IMR-90 (cell line): ENCODE results near the gene COL5A3. TPM values are rescaled to one million over a fixed set of nuclear protein-coding genes. Genes with fewer than 3 reads are reported as not detected.

Experiments used
- ATAC-seq: fragments of 200-7000 bp; cut with Tn5 transposase; 2 replicates; pipeline ENCODE4 v1.9.1; 2020; ENCODE audit warnings: low read depth, mild to moderate bottlenecking, moderate library complexity
- BruUV-seq: library from RNA; stranded (reverse); fragments of 400-500 nt; replicated peaks from 2 replicates; lab custom pipeline; 2021; lab: Mats Ljungman, UMichigan
- CTCF ChIA-PET: fragments of 300-600 bp; formaldehyde crosslinking; extraction: SDS; loops from one replicate; lab custom pipeline; 2021; ENCODE audit warnings: antibody characterized with exemption; lab: Yijun Ruan, JAX
- POLR2A ChIA-PET: fragments of 300-600 bp; sonication (Branson Sonifier 250); formaldehyde crosslinking; loops from one replicate; lab custom pipeline; 2022; ENCODE audit warnings: antibody characterized with exemption; ENCODE audit not compliant: unreplicated experiment; lab: Charles Lee
- DNase-seq: peaks from one replicate; pipeline ENCODE4 v3.0.0; 2013
- H2AFZ ChIP-seq: replicated peaks from 2 replicates; pipeline ENCODE3; 2013; ENCODE audit warnings: low read length, mild to moderate bottlenecking; ENCODE audit not compliant: poor library complexity
- H2AK5ac ChIP-seq: 2 replicates; pipeline ENCODE4 v1.6.1; 2013; ENCODE audit warnings: low read depth, low read length, inconsistent platforms
- H2AK9ac ChIP-seq: replicated peaks from 2 replicates; pipeline ENCODE3; 2013; ENCODE audit warnings: mild to moderate bottlenecking, low read depth, low read length, moderate library complexity; ENCODE audit not compliant: poor library complexity
- H2BK120ac ChIP-seq: 2 replicates; pipeline ENCODE4 v1.6.1; 2013; ENCODE audit warnings: low read depth, low read length, inconsistent platforms
- H2BK15ac ChIP-seq: 3 replicates; pipeline ENCODE4 v1.6.1; 2013; ENCODE audit warnings: low read depth, low read length, inconsistent platforms
- H2BK20ac ChIP-seq: 2 replicates; pipeline ENCODE4 v1.6.1; 2013; ENCODE audit warnings: low read depth, mild to moderate bottlenecking, inconsistent platforms, low read length, moderate library complexity
- H2BK5ac ChIP-seq: 2 replicates; pipeline ENCODE4 v1.6.1; 2013; ENCODE audit warnings: mild to moderate bottlenecking, low read depth, low read length, inconsistent platforms; ENCODE audit not compliant: poor library complexity, severe bottlenecking
- H3K14ac ChIP-seq: replicated peaks from 2 replicates; pipeline ENCODE4 v1.6.1; 2013; ENCODE audit warnings: low read depth, low read length, inconsistent platforms
- H3K18ac ChIP-seq: 2 replicates; pipeline ENCODE4 v1.6.1; 2013; ENCODE audit warnings: low read depth, low read length, control low read depth
- H3K23ac ChIP-seq: 2 replicates; pipeline ENCODE4 v1.6.1; 2013; ENCODE audit warnings: low read depth, low read length, inconsistent platforms
- H3K27ac ChIP-seq: 2 replicates; pipeline ENCODE4 v1.5.1; 2013; ENCODE audit warnings: mild to moderate bottlenecking, control low read depth, low read length; ENCODE audit not compliant: insufficient read depth
- H3K27me3 ChIP-seq: 2 replicates; pipeline ENCODE4 v1.6.1; 2013; ENCODE audit warnings: low read length; ENCODE audit not compliant: control insufficient read depth, insufficient read depth
- H3K36me3 ChIP-seq: 2 replicates; pipeline ENCODE4 v1.6.1; 2013; ENCODE audit warnings: low read length, mixed read lengths; ENCODE audit not compliant: control insufficient read depth, insufficient read depth
- H3K4ac ChIP-seq: 2 replicates; pipeline ENCODE4 v1.6.1; 2013; ENCODE audit warnings: low read depth, low read length, inconsistent platforms
- H3K4me1 ChIP-seq: 2 replicates; pipeline ENCODE4 v1.6.1; 2013; ENCODE audit warnings: low read length, mixed read lengths; ENCODE audit not compliant: control insufficient read depth, insufficient read depth
- H3K4me2 ChIP-seq: 2 replicates; pipeline ENCODE4 v1.6.1; 2013; ENCODE audit warnings: low read depth, mild to moderate bottlenecking, control low read depth, low read length, moderate library complexity
- H3K4me3 ChIP-seq: 2 replicates; pipeline ENCODE4 v1.5.1; 2013; ENCODE audit warnings: low read depth, mild to moderate bottlenecking, control low read depth, low read length, moderate library complexity; ENCODE audit not compliant: insufficient read depth
- H3K56ac ChIP-seq: 2 replicates; pipeline ENCODE4 v1.6.1; 2013; ENCODE audit warnings: low read length, inconsistent platforms; ENCODE audit not compliant: insufficient read depth; ENCODE audit errors: extremely low read depth
- H3K79me1 ChIP-seq, 2 experiments: 2 replicates each; pipeline ENCODE4 v1.6.1; 2013; ENCODE audit warnings: low read length in 2 of 2, inconsistent platforms in 1 of 2, low read depth in 1 of 2
- H3K9ac ChIP-seq: 2 replicates; pipeline ENCODE4 v1.6.1; 2013; ENCODE audit warnings: low read depth, low read length, control low read depth
- H3K9me1 ChIP-seq: 2 replicates; pipeline ENCODE4 v1.6.1; 2013; ENCODE audit warnings: low read length, inconsistent platforms; ENCODE audit not compliant: insufficient read depth
- H3K9me3 ChIP-seq: 2 replicates; pipeline ENCODE4 v1.6.1; 2013; ENCODE audit warnings: low read length; ENCODE audit not compliant: control insufficient read depth, insufficient read depth
- H4K20me1 ChIP-seq: 2 replicates; pipeline ENCODE4 v1.6.1; 2013; ENCODE audit warnings: low read length, inconsistent platforms; ENCODE audit not compliant: insufficient read depth
- H4K5ac ChIP-seq: 2 replicates; pipeline ENCODE4 v1.6.1; 2013; ENCODE audit warnings: mild to moderate bottlenecking, low read depth, low read length, control low read depth
- H4K8ac ChIP-seq, 2 experiments: 2 replicates each; pipeline ENCODE4 v1.6.1; 2013; ENCODE audit warnings: low read depth in 2 of 2, low read length in 2 of 2, control low read depth in 1 of 2, inconsistent platforms in 1 of 2
- H4K91ac ChIP-seq: 2 replicates; pipeline ENCODE4 v1.6.1; 2013; ENCODE audit warnings: low read depth, low read length, inconsistent platforms; ENCODE audit not compliant: insufficient read depth
- BHLHE40 ChIP-seq: fragments of 150-350 bp; IDR thresholded peaks from 2 replicates; pipeline ENCODE4 v1.6.1; 2016; ENCODE audit warnings: mild to moderate bottlenecking, low read depth, low read length
- CEBPB ChIP-seq: IDR thresholded peaks from 2 replicates; pipeline ENCODE4 v1.6.1; 2012; ENCODE audit warnings: low read depth, low read length, improper control_type of control experiment
- CHD1 ChIP-seq: IDR thresholded peaks from 2 replicates; pipeline ENCODE4 v1.6.1; 2012; ENCODE audit warnings: low read depth, low read length, improper control_type of control experiment
- FOS ChIP-seq: fragments of 150-350 bp; IDR thresholded peaks from 2 replicates; pipeline ENCODE4 v1.6.1; 2016; ENCODE audit warnings: low read depth, low read length
- MAFK ChIP-seq: IDR thresholded peaks from 2 replicates; pipeline ENCODE4 v1.6.1; 2012; ENCODE audit warnings: low read depth, low read length, improper control_type of control experiment
- MAZ ChIP-seq: IDR thresholded peaks from 2 replicates; pipeline ENCODE4 v1.6.1; 2012; ENCODE audit warnings: low read depth, mild to moderate bottlenecking, low read length, improper control_type of control experiment, moderate library complexity, borderline replicate concordance
- POLR2A ChIP-seq: IDR thresholded peaks from 2 replicates; pipeline ENCODE4 v1.6.1; 2012; ENCODE audit warnings: mild to moderate bottlenecking, low read depth, low read length
- RAD21 ChIP-seq: IDR thresholded peaks from 2 replicates; pipeline ENCODE4 v1.6.1; 2012; ENCODE audit warnings: low read length, improper control_type of control experiment
- RCOR1 ChIP-seq: IDR thresholded peaks from 2 replicates; pipeline ENCODE4 v1.6.1; 2012; ENCODE audit warnings: mild to moderate bottlenecking, low read length, improper control_type of control experiment; ENCODE audit not compliant: insufficient replicate concordance
- USF2 ChIP-seq: fragments of 150-350 bp; IDR thresholded peaks from 2 replicates; pipeline ENCODE4 v1.6.1; 2017; ENCODE audit warnings: mild to moderate bottlenecking, antibody characterized with exemption, low read length, low read depth
- WGBS, 2 experiments: methylation state at CpG; one replicate each; pipeline versions ENCODE4 v1.1.5 to v1.1.7; 2013; ENCODE audit warnings: missing lambda C conversion rate in 2 of 2; ENCODE audit not compliant: insufficient read length in 1 of 2; ENCODE audit errors: extremely low coverage in 2 of 2; 5-methylcytosine and 5-hydroxymethylcytosine counted together
- dilution Hi-C: fragments of 300-500 bp; cut with HindIII; formaldehyde crosslinking; loops from one replicate; pipeline ENCODE4 v1.14.3; 2018; ENCODE audit warnings: low sequenced_read_pairs; ENCODE audit not compliant: unreplicated experiment
- in situ Hi-C: fragments of 300-500 bp; cut with MboI; formaldehyde crosslinking; loops from 3 replicates; pipeline ENCODE4 v1.14.3; 2019; ENCODE audit warnings: low sequenced_read_pairs, inconsistent platforms, mixed read lengths
- intact Hi-C: fragments of 100-400 bp; cut with micrococcal nuclease; formaldehyde crosslinking; loops from 2 replicates; pipeline ENCODE4 v1.10.0; 2022
- polyA plus RNA-seq, 3 experiments: library from polyadenylated mRNA; depleted of rRNA; stranded (reverse); fragments of >200 nt; gene quantifications; 2 replicates each; pipeline ENCODE4 v1.2.3, GENCODE V29; 2012; ENCODE audit warnings: low replicate concordance in 1 of 3
- total RNA-seq: library from RNA; depleted of rRNA; stranded (reverse); fragments of >200 nt; gene quantifications from 2 replicates; pipeline ENCODE4 v1.2.3, GENCODE V29; 2012

The COL5A3 gene
- total and polyA plus RNA-seq, 2 of the 4 experiments (the other 2 are of a cell fraction), result 0.54 to 1.5 TPM

GRCh38 chr19:10020851-10021250, 10.5 kb upstream of the COL5A3 start:
- H3K27me3 ChIP-seq, result no peaks in the 10 kb centered on the region
- no peak overlapping the region for H3K9ac ChIP-seq
- no peaks in the 10 kb centered on the region; the same call in 1 of the 2 replicates for H3K9me1 ChIP-seq
- no peak overlapping the region for H2AFZ ChIP-seq
- H2BK20ac ChIP-seq, result no peak overlapping the region
- TF ChIP-seq CEBPB, result no peak
- no peak for TF ChIP-seq MAFK
- no peak for TF ChIP-seq RCOR1
- TF ChIP-seq POLR2A, result no peak
- no peak for TF ChIP-seq FOS
- TF ChIP-seq MAZ, result no peak
- TF ChIP-seq BHLHE40, result no peak
- no peak for TF ChIP-seq RAD21
- TF ChIP-seq USF2, result no peak
- no peak for TF ChIP-seq CHD1
- no TSS peak for BruUV-seq
- no peak overlapping the region for H4K8ac ChIP-seq
- ATAC-seq (no peak), DNase-seq (no peak)
- no peaks in the 10 kb centered on the region for H3K9me3 ChIP-seq
- in situ Hi-C loops, result no loop called here
- H3K56ac ChIP-seq, result no peak overlapping the region
- dilution Hi-C loops, result no loop called here
- no peaks in the 10 kb centered on the region for H3K36me3 ChIP-seq
- intact Hi-C loops, result loop anchor here (10.0 kb wide), 1 partner anchor 234 kb away; the partner anchor contains the start of gene MRPL4
- H3K23ac ChIP-seq, result no peak overlapping the region
- no peak overlapping the region for H3K27ac ChIP-seq
- H3K14ac ChIP-seq, result no peak overlapping the region
- H3K18ac ChIP-seq, result no peak overlapping the region
- 0 out of 2 replicates have a peak overlapping the region, but pooled peaks have one; percentile 39 for H2AK5ac ChIP-seq
- no peak overlapping the region for H4K5ac ChIP-seq
- no peak overlapping the region for H4K91ac ChIP-seq
- H3K79me1 ChIP-seq, result no peaks in the 10 kb centered on the region
- CTCF ChIA-PET, result no interaction called here
- POLR2A ChIA-PET, result no interaction called here
- no peak overlapping the region for H3K4ac ChIP-seq
- no peak overlapping the region for H2BK120ac ChIP-seq
- no peak overlapping the region for H3K4me2 ChIP-seq
- no peaks in the 10 kb centered on the region for H4K20me1 ChIP-seq
- no peak overlapping the region for H2BK15ac ChIP-seq
- 81% methylated on average over 4 of the region's 6 CpGs; no CpG with 5 or more reads in 1 of the 2 experiments for WGBS, 2 experiments
- H3K4me1 ChIP-seq, result 0 out of 2 replicates have a peak, but pooled peaks cover 2% of the 10 kb centered on the region
- no peak overlapping the region for H2AK9ac ChIP-seq
- no peak overlapping the region for H2BK5ac ChIP-seq
- no peak overlapping the region for H3K4me3 ChIP-seq
